GM12865 (cell line): ENCODE measurements around the gene PAEP.

Experiments used
- DNase-seq: peaks from one replicate; pipeline ENCODE4 v3.0.0; 2010; ENCODE audit warnings: low read depth
- H3K4me3 ChIP-seq: 2 replicates; pipeline ENCODE4 v1.5.1; 2011; ENCODE audit warnings: mild to moderate bottlenecking, low read depth, low read length, control low read depth
- TF ChIP-seq, protein P1 (sequence below): IDR thresholded peaks from 2 replicates; pipeline ENCODE4 v1.5.1; 2011; ENCODE audit warnings: low read length, control low read depth, low read depth, inconsistent platforms; ENCODE audit not compliant: insufficient read depth; ENCODE audit errors: missing control alignments

The PAEP gene

DNA sequence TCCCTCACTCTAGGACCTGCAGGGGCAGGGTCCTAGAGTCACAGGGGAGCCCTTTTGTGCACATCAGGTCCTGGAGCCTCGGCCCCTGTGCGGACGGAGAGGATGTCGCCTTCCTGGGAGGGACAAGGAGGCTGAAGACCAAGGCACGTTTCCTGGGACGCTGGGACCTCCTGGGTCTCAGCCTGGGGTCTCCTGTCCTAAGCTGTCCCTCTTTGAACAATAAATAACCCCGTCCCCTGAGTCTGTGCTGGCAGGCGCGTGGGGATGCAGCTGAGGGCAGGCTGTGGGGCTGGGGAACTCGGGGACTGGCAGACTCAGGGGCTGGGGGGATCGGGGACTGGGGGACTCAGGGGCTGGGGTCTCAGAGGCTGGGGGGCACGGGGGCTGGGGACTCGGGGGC is 31.1 kb downstream of the PAEP start:
- H3K4me3 ChIP-seq, result no peak overlapping the region
- TF ChIP-seq, protein P1, sequence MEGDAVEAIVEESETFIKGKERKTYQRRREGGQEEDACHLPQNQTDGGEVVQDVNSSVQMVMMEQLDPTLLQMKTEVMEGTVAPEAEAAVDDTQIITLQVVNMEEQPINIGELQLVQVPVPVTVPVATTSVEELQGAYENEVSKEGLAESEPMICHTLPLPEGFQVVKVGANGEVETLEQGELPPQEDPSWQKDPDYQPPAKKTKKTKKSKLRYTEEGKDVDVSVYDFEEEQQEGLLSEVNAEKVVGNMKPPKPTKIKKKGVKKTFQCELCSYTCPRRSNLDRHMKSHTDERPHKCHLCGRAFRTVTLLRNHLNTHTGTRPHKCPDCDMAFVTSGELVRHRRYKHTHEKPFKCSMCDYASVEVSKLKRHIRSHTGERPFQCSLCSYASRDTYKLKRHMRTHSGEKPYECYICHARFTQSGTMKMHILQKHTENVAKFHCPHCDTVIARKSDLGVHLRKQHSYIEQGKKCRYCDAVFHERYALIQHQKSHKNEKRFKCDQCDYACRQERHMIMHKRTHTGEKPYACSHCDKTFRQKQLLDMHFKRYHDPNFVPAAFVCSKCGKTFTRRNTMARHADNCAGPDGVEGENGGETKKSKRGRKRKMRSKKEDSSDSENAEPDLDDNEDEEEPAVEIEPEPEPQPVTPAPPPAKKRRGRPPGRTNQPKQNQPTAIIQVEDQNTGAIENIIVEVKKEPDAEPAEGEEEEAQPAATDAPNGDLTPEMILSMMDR, result no peak

DNA sequence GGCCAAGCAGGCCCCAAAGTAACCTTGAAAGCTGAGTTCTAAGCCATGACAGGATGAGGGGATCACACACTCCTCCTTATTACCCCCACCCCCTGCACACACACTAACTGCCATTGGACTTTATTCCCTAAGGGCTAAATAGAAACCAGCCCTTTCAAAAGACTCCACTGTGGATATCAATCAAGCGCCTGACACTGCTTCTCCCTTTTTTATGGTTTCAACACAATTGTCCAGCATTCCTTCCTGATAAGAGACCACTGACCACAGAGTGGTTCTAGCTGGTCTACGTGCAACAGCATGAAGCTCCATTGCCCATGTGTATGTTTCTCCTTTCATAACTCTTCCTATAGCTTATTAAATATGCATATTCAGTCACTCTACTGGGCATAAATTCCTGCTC is 34.7 kb downstream of the PAEP start:
- DNase-seq, result no peak
- no peak overlapping the region for H3K4me3 ChIP-seq
- TF ChIP-seq, protein P1, result no peak

More for the DNA sequence above, 31.1 kb downstream of the PAEP start:
- no peak for DNase-seq

DNA sequence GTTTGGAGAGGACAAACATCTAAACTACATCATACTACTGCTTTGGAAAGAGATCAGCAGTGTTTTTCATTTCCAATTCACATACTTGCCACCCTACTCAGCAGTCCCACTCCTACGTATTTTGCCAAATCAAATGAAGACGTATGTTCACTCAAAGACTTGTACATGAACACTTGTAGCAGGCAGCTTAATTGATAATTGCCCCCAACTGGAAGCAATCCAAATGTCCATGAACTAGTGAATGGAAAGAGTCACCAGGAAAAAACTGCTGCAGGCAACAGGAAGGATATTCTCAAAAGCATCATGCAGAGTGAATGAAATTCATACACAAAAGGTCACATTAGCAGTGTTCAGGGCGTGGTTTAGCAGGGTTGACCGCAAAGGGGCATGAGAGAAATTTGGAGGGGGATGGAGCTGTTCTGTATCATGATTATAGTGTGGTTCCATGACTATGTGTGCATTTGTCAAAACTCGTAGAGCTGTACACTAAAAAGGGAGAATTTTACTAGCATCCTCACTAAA is 38.8 kb downstream of the PAEP start:
- no peak for DNase-seq
- TF ChIP-seq, protein P1, result no peak
- no peak overlapping the region for H3K4me3 ChIP-seq

DNA sequence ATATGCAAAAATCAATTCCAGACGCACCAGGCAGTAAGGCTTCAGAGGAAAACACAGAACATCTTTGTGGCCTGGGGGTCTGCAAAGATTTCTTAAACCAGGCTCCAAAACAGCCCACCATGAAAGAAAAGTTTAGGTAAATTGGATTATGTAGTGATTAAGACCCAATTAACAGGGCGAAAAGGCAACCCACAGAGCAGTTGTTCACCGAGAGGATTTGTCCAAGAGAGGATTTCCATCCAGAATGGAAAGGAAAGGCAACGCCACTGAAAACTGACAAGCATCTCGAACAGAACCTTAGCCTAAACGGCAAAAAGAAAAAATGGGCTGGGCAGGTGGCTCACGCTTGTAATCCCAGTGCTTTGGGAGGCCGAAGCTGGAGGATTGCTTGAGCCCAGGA is 40.4 kb downstream of the PAEP start:
- TF ChIP-seq, protein P1, result no peak

DNA sequence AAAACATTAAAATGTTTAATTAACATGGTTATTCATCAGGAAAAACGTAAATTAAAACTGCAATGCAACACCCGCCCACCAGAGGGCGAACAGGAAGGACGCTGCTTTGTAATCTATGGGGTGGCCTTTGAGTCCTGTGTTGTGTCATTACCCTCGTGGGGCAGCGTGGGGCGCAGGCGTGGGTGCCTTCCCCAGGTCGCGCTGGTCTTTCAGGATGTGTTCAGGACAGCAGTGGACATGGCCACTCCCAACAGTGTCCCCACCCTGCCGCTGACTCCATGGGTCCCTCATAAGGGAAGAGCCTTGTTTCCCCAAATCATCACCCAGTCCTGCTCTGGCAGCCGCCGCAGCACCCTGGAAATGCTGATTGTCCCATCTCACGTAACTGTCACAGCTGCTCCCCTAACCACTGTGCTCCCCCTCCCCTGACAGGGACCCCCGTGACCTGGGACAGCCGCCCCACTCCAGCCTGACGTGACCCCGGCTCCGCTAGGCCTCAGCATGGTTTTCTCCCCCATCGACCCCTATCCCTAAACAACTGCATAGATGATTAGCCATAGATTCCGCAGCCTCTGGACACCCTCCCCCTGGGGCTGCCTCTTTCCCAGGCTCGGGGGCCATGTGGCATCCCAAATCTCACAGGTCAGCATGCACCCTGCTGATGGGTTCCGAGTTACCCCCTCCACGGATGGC is 41.4 kb downstream of the PAEP start:
- no peak overlapping the region for H3K4me3 ChIP-seq
- DNase-seq, result peak; percentile 45
- TF ChIP-seq, protein P1, result peak; percentile 67

More for the DNA sequence above, 40.4 kb downstream of the PAEP start:
- no peak overlapping the region for H3K4me3 ChIP-seq
- no peak for DNase-seq

DNA sequence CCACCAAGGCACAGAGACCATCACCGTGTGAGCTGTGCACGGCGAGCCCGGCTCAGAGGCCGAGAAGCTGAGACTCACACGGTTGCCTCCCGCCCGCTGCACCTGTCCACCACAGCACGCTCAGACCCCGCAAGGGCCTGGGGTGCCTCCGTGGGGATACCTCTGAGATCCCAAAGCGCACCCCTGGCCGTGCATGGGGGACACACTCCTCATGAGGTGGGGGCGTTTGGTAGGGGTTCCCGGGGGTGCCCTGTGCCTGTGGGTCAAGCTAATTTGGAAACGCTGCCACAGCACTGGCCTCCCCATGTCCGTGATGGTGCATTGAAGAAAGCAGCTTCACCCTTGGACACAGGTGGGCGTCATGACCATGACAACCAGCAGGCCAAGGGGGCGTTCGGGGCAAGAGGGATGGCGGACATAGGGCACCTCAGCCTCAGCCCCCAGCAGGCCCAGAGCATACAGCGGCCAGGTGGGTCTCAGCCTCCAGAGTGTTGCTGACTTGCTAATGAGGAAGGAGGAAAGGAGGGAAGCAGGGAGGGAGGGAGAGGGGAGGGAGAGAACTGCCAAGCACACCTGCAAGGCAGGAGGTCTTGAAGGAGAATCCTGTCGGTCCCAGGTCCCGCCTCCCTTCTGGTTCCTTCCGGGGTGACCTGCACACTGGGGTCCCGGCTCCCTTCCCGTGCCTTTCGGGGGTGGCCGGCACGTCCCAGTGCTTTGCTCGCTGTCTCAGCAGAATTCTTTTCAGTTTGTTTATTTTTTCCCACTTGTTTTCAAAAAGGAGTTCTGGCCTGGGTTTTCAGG is 43.1 kb downstream of the PAEP start:
- TF ChIP-seq, protein P1, result no peak

More for the DNA sequence above, 43.1 kb downstream of the PAEP start:
- H3K4me3 ChIP-seq, result no peak overlapping the region
- DNase-seq, result no peak
